Loucy (cell line): Measurements from ENCODE around the gene MUC13.

Experiments
- H2AFZ ChIP-seq: fragments of 200-600 bp; sonication (generic); 2 replicates; pipeline ENCODE4 v1.6.0; 2016; ENCODE audit warnings: antibody characterized with exemption, mild to moderate bottlenecking, low read length, moderate library complexity
- H3F3A ChIP-seq: fragments of 200-600 bp; 2 replicates; pipeline ENCODE4 v1.6.0; 2016; ENCODE audit warnings: antibody characterized with exemption, low read depth, mild to moderate bottlenecking
- H3K27me3 ChIP-seq: fragments of 200-600 bp; sonication (generic); 2 replicates; pipeline ENCODE4 v1.6.1; 2014; ENCODE audit warnings: low read length, mild to moderate bottlenecking; ENCODE audit not compliant: insufficient read depth, poor library complexity, severe bottlenecking
- H3K36me3 ChIP-seq: fragments of 200-600 bp; sonication (generic); 2 replicates; pipeline ENCODE4 v1.6.1; 2016; ENCODE audit warnings: low read length; ENCODE audit not compliant: insufficient read depth
- H3K4me1 ChIP-seq: fragments of 200-600 bp; sonication (generic); 2 replicates; pipeline ENCODE4 v1.5.1; 2014; ENCODE audit warnings: low read length, mild to moderate bottlenecking; ENCODE audit not compliant: insufficient read depth, poor library complexity, severe bottlenecking
- H3K4me2 ChIP-seq: fragments of 200-600 bp; sonication (generic); 2 replicates; pipeline ENCODE4 v1.6.0; 2014; ENCODE audit warnings: antibody characterized with exemption, low read length, low read depth, mild to moderate bottlenecking; ENCODE audit not compliant: poor library complexity, severe bottlenecking
- H3K4me3 ChIP-seq: fragments of 200-600 bp; sonication (generic); 2 replicates; pipeline ENCODE4 v1.5.1; 2014; ENCODE audit warnings: low read length, mild to moderate bottlenecking, mixed read lengths; ENCODE audit not compliant: poor library complexity, severe bottlenecking
- H3K79me2 ChIP-seq: fragments of 200-600 bp; sonication (generic); 2 replicates; pipeline ENCODE4 v1.6.1; 2014; ENCODE audit warnings: low read length; ENCODE audit not compliant: insufficient read depth
- H3K9ac ChIP-seq: fragments of 200-600 bp; sonication (generic); 2 replicates; pipeline ENCODE4 v1.6.0; 2014; ENCODE audit warnings: mild to moderate bottlenecking, low read depth, low read length, moderate library complexity; ENCODE audit not compliant: poor library complexity, severe bottlenecking
- H3K9me2 ChIP-seq: fragments of 200-600 bp; sonication (generic); replicated peaks from 2 replicates; pipeline ENCODE4 v1.6.1; 2016; ENCODE audit warnings: low read depth, low read length, mixed read lengths
- H3K9me3 ChIP-seq: fragments of 200-600 bp; sonication (generic); 2 replicates; pipeline ENCODE4 v1.6.1; 2014; ENCODE audit warnings: mild to moderate bottlenecking, antibody characterized with exemption, low read length, low read depth; ENCODE audit not compliant: insufficient read depth
- H4K20me1 ChIP-seq: fragments of 200-600 bp; sonication (generic); 2 replicates; pipeline ENCODE4 v1.6.0; 2014; ENCODE audit warnings: antibody characterized with exemption, low read length, mild to moderate bottlenecking; ENCODE audit not compliant: insufficient read depth, poor library complexity, severe bottlenecking
- EZH2phosphoT487 ChIP-seq: fragments of 200-600 bp; IDR thresholded peaks from 2 replicates; pipeline ENCODE4 v1.6.1; 2018; ENCODE audit warnings: antibody characterized with exemption, mild to moderate bottlenecking, moderate library complexity, borderline replicate concordance
- TF ChIP-seq, protein P1 (sequence below): fragments of 200-600 bp; sonication (generic); conservative IDR thresholded peaks from 2 replicates; pipeline ENCODE4 v1.5.1; 2014; ENCODE audit warnings: mild to moderate bottlenecking, antibody characterized with exemption, low read length

MUC13 gene

DNA sequence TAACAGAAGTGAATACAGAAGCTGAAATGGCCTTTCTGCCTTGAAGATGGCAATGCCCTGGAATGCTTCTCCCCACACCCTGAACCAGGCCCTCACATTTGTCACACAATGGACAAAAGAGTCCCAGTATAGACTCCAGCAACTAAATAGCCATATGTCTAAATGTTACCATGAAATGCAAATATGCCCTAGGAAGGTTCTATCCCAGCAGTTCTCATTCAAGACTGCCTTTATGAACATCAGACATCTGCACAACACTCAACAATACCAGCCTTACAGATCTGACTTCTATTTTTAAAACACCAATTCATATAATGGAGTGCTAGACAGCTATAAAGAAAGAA lies 55.2 kb downstream of the MUC13 start:
- Histone ChIP-seq H3K9ac (no peak overlapping the region), H3K9me2 (no peaks in the 10 kb centered on the region), H3K9me3 (no peaks in the 10 kb centered on the region), H2AFZ (no peak overlapping the region), H3K79me2 (no peaks in the 10 kb centered on the region), H3K27me3 (no peaks in the 10 kb centered on the region), H3K4me3 (no peak overlapping the region), H3K4me1 (no peaks in the 10 kb centered on the region), H3F3A (no peaks in the 10 kb centered on the region), H3K4me2 (no peak overlapping the region), H3K36me3 (no peaks in the 10 kb centered on the region), H4K20me1 (no peaks in the 10 kb centered on the region)
- TF ChIP-seq, protein P1, sequence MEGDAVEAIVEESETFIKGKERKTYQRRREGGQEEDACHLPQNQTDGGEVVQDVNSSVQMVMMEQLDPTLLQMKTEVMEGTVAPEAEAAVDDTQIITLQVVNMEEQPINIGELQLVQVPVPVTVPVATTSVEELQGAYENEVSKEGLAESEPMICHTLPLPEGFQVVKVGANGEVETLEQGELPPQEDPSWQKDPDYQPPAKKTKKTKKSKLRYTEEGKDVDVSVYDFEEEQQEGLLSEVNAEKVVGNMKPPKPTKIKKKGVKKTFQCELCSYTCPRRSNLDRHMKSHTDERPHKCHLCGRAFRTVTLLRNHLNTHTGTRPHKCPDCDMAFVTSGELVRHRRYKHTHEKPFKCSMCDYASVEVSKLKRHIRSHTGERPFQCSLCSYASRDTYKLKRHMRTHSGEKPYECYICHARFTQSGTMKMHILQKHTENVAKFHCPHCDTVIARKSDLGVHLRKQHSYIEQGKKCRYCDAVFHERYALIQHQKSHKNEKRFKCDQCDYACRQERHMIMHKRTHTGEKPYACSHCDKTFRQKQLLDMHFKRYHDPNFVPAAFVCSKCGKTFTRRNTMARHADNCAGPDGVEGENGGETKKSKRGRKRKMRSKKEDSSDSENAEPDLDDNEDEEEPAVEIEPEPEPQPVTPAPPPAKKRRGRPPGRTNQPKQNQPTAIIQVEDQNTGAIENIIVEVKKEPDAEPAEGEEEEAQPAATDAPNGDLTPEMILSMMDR: no peak
- no peak for TF ChIP-seq EZH2phosphoT487

DNA sequence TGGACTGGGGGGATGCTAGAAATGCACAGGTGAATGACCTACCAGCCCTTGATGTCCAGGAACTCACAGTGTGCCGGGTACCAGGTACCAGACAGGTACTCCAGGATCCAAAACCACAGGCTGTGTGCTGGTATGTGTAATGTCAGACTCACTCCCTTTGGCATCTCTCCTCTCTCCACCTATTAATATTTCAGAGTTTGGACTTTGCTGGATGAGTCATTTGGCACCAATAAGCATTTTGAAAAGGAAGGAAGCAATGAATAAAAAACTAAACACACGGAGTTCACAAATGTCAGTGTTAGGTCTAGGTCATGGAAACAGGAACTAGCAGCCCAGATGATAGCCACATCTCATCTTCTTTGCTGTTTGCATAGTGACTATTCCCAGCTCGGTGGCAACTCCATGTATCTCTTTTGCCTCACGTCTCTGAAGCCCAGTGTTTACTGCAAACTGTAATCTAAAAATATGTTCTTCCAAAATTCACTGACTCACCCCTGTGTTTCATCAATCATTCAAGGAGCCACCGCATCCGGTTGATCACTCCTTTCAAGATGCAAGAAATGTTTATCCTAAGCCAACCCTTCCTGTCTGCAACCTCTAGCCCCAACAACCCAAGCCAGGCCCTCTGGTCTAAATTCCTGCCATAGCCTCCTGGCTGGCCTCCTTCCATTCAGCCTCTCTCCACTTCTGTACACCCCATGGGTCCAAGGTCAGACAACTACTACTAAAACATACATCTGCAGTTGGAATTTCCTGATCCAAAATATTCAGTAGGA lies 55.8 kb downstream of the MUC13 start:
- Histone ChIP-seq H3K36me3 (no peaks in the 10 kb centered on the region), H4K20me1 (no peaks in the 10 kb centered on the region), H3K4me2 (no peak overlapping the region), H3K79me2 (no peaks in the 10 kb centered on the region), H3K9me2 (no peaks in the 10 kb centered on the region), H3F3A (no peaks in the 10 kb centered on the region), H2AFZ (no peak overlapping the region), H3K9ac (no peak overlapping the region), H3K4me1 (no peaks in the 10 kb centered on the region), H3K4me3 (no peak overlapping the region), H3K9me3 (no peaks in the 10 kb centered on the region), H3K27me3 (no peaks in the 10 kb centered on the region)
- TF ChIP-seq EZH2phosphoT487: no peak
- TF ChIP-seq, protein P1: no peak

DNA sequence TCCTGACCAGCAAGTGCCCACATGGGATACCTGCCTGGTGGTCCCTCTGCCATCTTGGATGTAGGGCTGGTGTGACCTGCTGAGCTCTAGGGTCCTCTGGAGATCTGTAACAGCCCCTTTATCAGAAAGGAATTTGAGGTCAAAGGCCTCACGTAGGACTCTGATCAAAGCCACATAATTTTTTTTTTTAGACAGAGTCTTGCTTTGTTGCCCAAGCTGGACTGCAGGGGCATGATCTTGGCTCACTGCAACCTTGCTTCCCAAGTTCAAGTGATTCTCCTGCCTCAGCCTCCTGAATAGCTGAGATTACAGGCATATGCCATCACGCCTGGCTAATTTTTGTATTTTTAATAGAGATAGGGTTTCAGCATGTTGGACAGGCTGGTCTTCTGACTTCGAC lies 56.9 kb downstream of the MUC13 start:
- H3K4me2 ChIP-seq: no peak overlapping the region
- no peak overlapping the region for H3K4me3 ChIP-seq
- no peaks in the 10 kb centered on the region for H3K79me2 ChIP-seq
- H2AFZ ChIP-seq: no peak overlapping the region
- no peaks in the 10 kb centered on the region for H3F3A ChIP-seq
- no peaks in the 10 kb centered on the region for H3K36me3 ChIP-seq
- TF ChIP-seq, protein P1: no peak
- no peak for TF ChIP-seq EZH2phosphoT487
- no peaks in the 10 kb centered on the region for H3K9me2 ChIP-seq
- no peaks in the 10 kb centered on the region for H3K4me1 ChIP-seq
- no peaks in the 10 kb centered on the region for H4K20me1 ChIP-seq
- H3K9me3 ChIP-seq: no peaks in the 10 kb centered on the region
- H3K27me3 ChIP-seq: no peaks in the 10 kb centered on the region
- H3K9ac ChIP-seq: no peak overlapping the region
